MM.1S (cell line): ENCODE results near the gene MAN1C1.

Experiments
- DNase-seq: peaks from one replicate; pipeline ENCODE4 v3.0.0-alpha.2; 2015
- H2AFZ ChIP-seq: fragments of 300-600 bp; sonication (generic); 2 replicates; pipeline ENCODE4 v1.6.0; 2016; ENCODE audit warnings: antibody characterized with exemption, low read length
- H3F3A ChIP-seq: fragments of 300-600 bp; sonication (generic); 2 replicates; pipeline ENCODE4 v1.6.1; 2016; ENCODE audit warnings: mild to moderate bottlenecking, antibody characterized with exemption, low read length, moderate library complexity, mixed read lengths; ENCODE audit not compliant: insufficient read depth
- H3K27ac ChIP-seq: fragments of 300-600 bp; sonication (generic); 2 replicates; pipeline ENCODE4 v1.5.1; 2016; ENCODE audit warnings: mild to moderate bottlenecking, low read length
- H3K27me3 ChIP-seq: fragments of 300-600 bp; sonication (generic); replicated peaks from 2 replicates; pipeline ENCODE4 v1.6.0; 2016; ENCODE audit warnings: low read length; ENCODE audit not compliant: insufficient read depth
- H3K36me3 ChIP-seq: fragments of 300-600 bp; sonication (generic); replicated peaks from 2 replicates; pipeline ENCODE4 v1.6.1; 2016; ENCODE audit warnings: mild to moderate bottlenecking, low read length, mixed read lengths; ENCODE audit not compliant: insufficient read depth
- H3K4me1 ChIP-seq: fragments of 300-600 bp; sonication (generic); 2 replicates; pipeline ENCODE4 v1.6.1; 2016; ENCODE audit warnings: low read length, mixed read lengths
- H3K4me2 ChIP-seq: fragments of 300-600 bp; sonication (generic); 2 replicates; pipeline ENCODE4 v1.6.0; 2016; ENCODE audit warnings: low read depth, low read length
- H3K4me3 ChIP-seq: fragments of 300-600 bp; sonication (generic); 2 replicates; pipeline ENCODE4 v1.5.1; 2016; ENCODE audit warnings: low read length, mixed read lengths
- H3K79me2 ChIP-seq: fragments of 300-600 bp; sonication (generic); 2 replicates; pipeline ENCODE4 v1.6.1; 2016; ENCODE audit warnings: mixed run types, low read length, mixed read lengths
- H3K9ac ChIP-seq: fragments of 300-600 bp; sonication (generic); 2 replicates; pipeline ENCODE4 v1.6.1; 2016; ENCODE audit warnings: low read length, mixed read lengths
- H3K9me2 ChIP-seq: fragments of 300-600 bp; sonication (generic); replicated peaks from 2 replicates; pipeline ENCODE4 v1.6.1; 2016; ENCODE audit warnings: mild to moderate bottlenecking, low read length, mixed read lengths; ENCODE audit not compliant: insufficient read depth
- H3K9me3 ChIP-seq: fragments of 300-600 bp; sonication (generic); replicated peaks from 2 replicates; pipeline ENCODE4 v1.6.1; 2016; ENCODE audit warnings: mild to moderate bottlenecking, low read length, mixed read lengths; ENCODE audit not compliant: insufficient read depth
- H4K20me1 ChIP-seq: fragments of 300-600 bp; sonication (generic); 2 replicates; pipeline ENCODE4 v1.6.1; 2016; ENCODE audit warnings: mild to moderate bottlenecking, low read length, moderate library complexity, mixed read lengths; ENCODE audit not compliant: insufficient read depth
- EZH2 ChIP-seq: fragments of 300-600 bp; sonication (generic); optimal IDR thresholded peaks from 2 replicates; pipeline ENCODE3; 2017; ENCODE audit warnings: low read depth, mild to moderate bottlenecking, antibody characterized with exemption, low read length, mixed read lengths
- EZH2phosphoT487 ChIP-seq: fragments of 300-600 bp; sonication (generic); IDR thresholded peaks from 2 replicates; pipeline ENCODE4 v1.6.1; 2018; ENCODE audit warnings: antibody characterized with exemption, low read length
- TF ChIP-seq, protein P1 (sequence below): fragments of 300-600 bp; sonication (generic); IDR thresholded peaks from 2 replicates; pipeline ENCODE4 v1.5.1; 2016; ENCODE audit warnings: antibody characterized with exemption, low read length, mixed read lengths

The MAN1C1 gene

GRCh38 chr1:25781130-25781433, 164.5 kb downstream of the MAN1C1 start:
- Histone ChIP-seq H3K27ac (no peak overlapping the region), H3K4me1 (no peaks in the 10 kb centered on the region), H3F3A (no peaks in the 10 kb centered on the region), H3K4me3 (no peak overlapping the region), H3K36me3 (no peaks in the 10 kb centered on the region), H3K27me3 (no peaks in the 10 kb centered on the region), H3K9me3 (no peaks in the 10 kb centered on the region), H2AFZ (no peak overlapping the region), H4K20me1 (no peaks in the 10 kb centered on the region), H3K79me2 (no peaks in the 10 kb centered on the region), H3K4me2 (no peak overlapping the region), H3K9me2 (no peaks in the 10 kb centered on the region), H3K9ac (no peak overlapping the region)
- DNase-seq, result no peak
- TF ChIP-seq EZH2phosphoT487, result no peak
- TF ChIP-seq EZH2, result no peak
- TF ChIP-seq, protein P1, sequence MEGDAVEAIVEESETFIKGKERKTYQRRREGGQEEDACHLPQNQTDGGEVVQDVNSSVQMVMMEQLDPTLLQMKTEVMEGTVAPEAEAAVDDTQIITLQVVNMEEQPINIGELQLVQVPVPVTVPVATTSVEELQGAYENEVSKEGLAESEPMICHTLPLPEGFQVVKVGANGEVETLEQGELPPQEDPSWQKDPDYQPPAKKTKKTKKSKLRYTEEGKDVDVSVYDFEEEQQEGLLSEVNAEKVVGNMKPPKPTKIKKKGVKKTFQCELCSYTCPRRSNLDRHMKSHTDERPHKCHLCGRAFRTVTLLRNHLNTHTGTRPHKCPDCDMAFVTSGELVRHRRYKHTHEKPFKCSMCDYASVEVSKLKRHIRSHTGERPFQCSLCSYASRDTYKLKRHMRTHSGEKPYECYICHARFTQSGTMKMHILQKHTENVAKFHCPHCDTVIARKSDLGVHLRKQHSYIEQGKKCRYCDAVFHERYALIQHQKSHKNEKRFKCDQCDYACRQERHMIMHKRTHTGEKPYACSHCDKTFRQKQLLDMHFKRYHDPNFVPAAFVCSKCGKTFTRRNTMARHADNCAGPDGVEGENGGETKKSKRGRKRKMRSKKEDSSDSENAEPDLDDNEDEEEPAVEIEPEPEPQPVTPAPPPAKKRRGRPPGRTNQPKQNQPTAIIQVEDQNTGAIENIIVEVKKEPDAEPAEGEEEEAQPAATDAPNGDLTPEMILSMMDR, result no peak

- no peak overlapping the region for H2AFZ ChIP-seq
- no peak overlapping the region for H3K27ac ChIP-seq
- TF ChIP-seq EZH2phosphoT487, result no peak
- TF ChIP-seq EZH2, result no peak
- TF ChIP-seq, protein P1, result no peak
- no peaks in the 10 kb centered on the region for H3K9me3 ChIP-seq
- no peaks in the 10 kb centered on the region for H3K27me3 ChIP-seq
- H3K9me2 ChIP-seq, result no peaks in the 10 kb centered on the region
- no peak overlapping the region for H3K4me2 ChIP-seq
- no peaks in the 10 kb centered on the region for H4K20me1 ChIP-seq
- no peak overlapping the region for H3K4me3 ChIP-seq
- H3F3A ChIP-seq, result no peaks in the 10 kb centered on the region
- no peak for DNase-seq
- H3K4me1 ChIP-seq, result 0 out of 2 replicates have a peak, but pooled peaks cover 6% of the 10 kb centered on the region
- no peak overlapping the region for H3K9ac ChIP-seq
- H3K79me2 ChIP-seq, result no peaks in the 10 kb centered on the region
- no peaks in the 10 kb centered on the region for H3K36me3 ChIP-seq
These were observed 166.1 kb downstream of the MAN1C1 start for GRCh38 chr1:25782608-25783201.

- H2AFZ ChIP-seq, result no peak overlapping the region
- no peak overlapping the region for H3K4me2 ChIP-seq
- H3K9ac ChIP-seq, result no peak overlapping the region
- TF ChIP-seq, protein P1, result no peak
- TF ChIP-seq EZH2, result no peak
- no peak for TF ChIP-seq EZH2phosphoT487
- no peaks in the 10 kb centered on the region for H3K9me2 ChIP-seq
- H3K27ac ChIP-seq, result no peak overlapping the region
- H4K20me1 ChIP-seq, result no peaks in the 10 kb centered on the region
- H3F3A ChIP-seq, result no peaks in the 10 kb centered on the region
- no peak overlapping the region for H3K4me3 ChIP-seq
- no peaks in the 10 kb centered on the region for H3K36me3 ChIP-seq
- DNase-seq, result no peak
- 0 out of 2 replicates have a peak, but pooled peaks cover 6% of the 10 kb centered on the region for H3K4me1 ChIP-seq
- no peaks in the 10 kb centered on the region for H3K9me3 ChIP-seq
- no peaks in the 10 kb centered on the region for H3K79me2 ChIP-seq
- no peaks in the 10 kb centered on the region for H3K27me3 ChIP-seq
These were observed 168.0 kb downstream of the MAN1C1 start for GRCh38 chr1:25784575-25785051.
